A549 (cell line): Measurements from ENCODE around the gene TRAPPC4.

Source experiments
- BCL3 ChIP-seq: fragments of >200 bp; sonication (Bioruptor Twin); formaldehyde crosslinking; IDR thresholded peaks from 3 replicates; pipeline ENCODE4 v1.6.1; 2016
- CBX2 ChIP-seq: fragments of 200-600 bp; sonication (generic); IDR thresholded peaks from 2 replicates; pipeline ENCODE4 v1.6.1; 2016; ENCODE audit warnings: low read depth, mild to moderate bottlenecking, borderline replicate concordance
- CTCF ChIP-seq: fragments of >200 bp; sonication (Bioruptor Twin); formaldehyde crosslinking; IDR thresholded peaks from 3 replicates; pipeline ENCODE4 v1.5.1; 2016
- E2F6 ChIP-seq: IDR thresholded peaks from 2 replicates; pipeline ENCODE4 v1.6.1; 2012; ENCODE audit warnings: low read depth, borderline replicate concordance
- ESRRA ChIP-seq: fragments of 150-350 bp; IDR thresholded peaks from 2 replicates; pipeline ENCODE4 v1.6.1; 2014; ENCODE audit warnings: mild to moderate bottlenecking, low read length, borderline replicate concordance
- HDAC2 ChIP-seq: fragments of 200-600 bp; sonication (generic); IDR thresholded peaks from 2 replicates; pipeline ENCODE4 v1.6.1; 2016
- MAX ChIP-seq: IDR thresholded peaks from 2 replicates; pipeline ENCODE4 v1.6.1; 2012
- MYC ChIP-seq: IDR thresholded peaks from 2 replicates; pipeline ENCODE4 v1.6.1; 2012; ENCODE audit warnings: mild to moderate bottlenecking, inconsistent platforms, low read length, improper control_type of control experiment, borderline replicate concordance
- PBX3 ChIP-seq: IDR thresholded peaks from 2 replicates; pipeline ENCODE4 v1.6.1; 2012
- POLR2A ChIP-seq: IDR thresholded peaks from 2 replicates; pipeline ENCODE4 v1.6.1; 2012; ENCODE audit warnings: mild to moderate bottlenecking, low read length
- RCOR1 ChIP-seq: fragments of 150-350 bp; IDR thresholded peaks from 2 replicates; pipeline ENCODE4 v1.6.1; 2014; ENCODE audit warnings: antibody characterized with exemption, low read length, low read depth
- USF2 ChIP-seq: fragments of 450-650 bp; IDR thresholded peaks from 2 replicates; pipeline ENCODE4 v1.6.1; 2014; ENCODE audit warnings: antibody characterized with exemption
- ZFP36 ChIP-seq: fragments of 450-650 bp; IDR thresholded peaks from 2 replicates; pipeline ENCODE4 v1.6.1; 2014; ENCODE audit warnings: borderline replicate concordance; ENCODE audit not compliant: partially characterized antibody

- TF ChIP-seq RCOR1 (no peak), PBX3 (no peak), CTCF (no peak), HDAC2 (no peak), MYC (no peak), USF2 (no peak), MAX (no peak), BCL3 (no peak), POLR2A (no peak), ZFP36 (no peak), CBX2 (no peak), ESRRA (no peak), E2F6 (no peak)
Observed at GRCh38 chr11:119011476-119012053, 7.0 kb upstream of the TRAPPC4 start.
